ENCODE data around the gene SOX18.
"Not testable (repeated sequence)": the region's sequence is repeated elsewhere in the genome, so short reads cannot be mapped to it uniquely, and the experiment has no call there.

SOX18 gene

DNA sequence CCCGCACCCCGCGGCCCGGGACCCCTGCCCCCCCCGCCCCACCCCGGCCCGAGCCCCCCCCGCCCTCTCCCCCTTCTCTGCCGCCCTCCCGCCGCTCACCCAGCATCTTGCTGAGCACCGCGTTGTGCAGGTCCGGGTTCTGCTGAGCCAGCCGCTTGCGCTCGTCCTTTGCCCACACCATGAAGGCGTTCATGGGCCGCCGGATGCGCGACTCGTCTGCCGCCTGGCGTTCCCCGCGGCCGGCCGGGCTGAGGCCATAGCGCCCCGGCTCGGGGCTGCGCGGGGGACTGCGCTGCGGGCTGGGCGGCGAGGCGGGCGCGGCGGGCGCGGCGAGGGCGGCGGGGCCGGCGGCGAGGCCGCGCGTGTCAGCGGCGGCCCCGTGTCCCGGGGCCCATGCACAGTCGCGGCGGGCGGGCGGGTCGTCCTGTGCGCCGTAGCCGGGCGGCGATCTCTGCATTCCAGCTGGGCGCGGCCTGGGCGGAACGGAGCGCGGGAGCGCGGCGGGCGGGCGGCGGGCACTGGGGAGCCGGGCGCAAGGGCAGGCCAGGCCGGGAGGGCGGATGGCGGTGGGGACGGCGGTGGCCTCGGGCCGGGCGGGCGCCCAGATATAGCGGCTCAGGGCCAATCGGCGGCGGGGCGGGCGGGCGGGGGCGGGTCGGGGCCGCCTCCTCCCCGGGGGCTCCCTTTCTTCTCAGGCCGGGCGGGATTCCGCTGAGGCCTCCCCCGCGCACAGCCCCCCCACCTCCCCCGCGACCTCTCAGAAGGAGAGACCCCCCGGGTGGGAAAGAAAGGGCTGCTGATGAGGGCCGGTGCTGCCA, at the start of gene SOX18:
Gene SOX18 (minus strand): TSS at position 580 of the 818 bp plus-strand sequence. CDS start 123 bp downstream, at position 457.
- DNase-seq = no peak

DNA sequence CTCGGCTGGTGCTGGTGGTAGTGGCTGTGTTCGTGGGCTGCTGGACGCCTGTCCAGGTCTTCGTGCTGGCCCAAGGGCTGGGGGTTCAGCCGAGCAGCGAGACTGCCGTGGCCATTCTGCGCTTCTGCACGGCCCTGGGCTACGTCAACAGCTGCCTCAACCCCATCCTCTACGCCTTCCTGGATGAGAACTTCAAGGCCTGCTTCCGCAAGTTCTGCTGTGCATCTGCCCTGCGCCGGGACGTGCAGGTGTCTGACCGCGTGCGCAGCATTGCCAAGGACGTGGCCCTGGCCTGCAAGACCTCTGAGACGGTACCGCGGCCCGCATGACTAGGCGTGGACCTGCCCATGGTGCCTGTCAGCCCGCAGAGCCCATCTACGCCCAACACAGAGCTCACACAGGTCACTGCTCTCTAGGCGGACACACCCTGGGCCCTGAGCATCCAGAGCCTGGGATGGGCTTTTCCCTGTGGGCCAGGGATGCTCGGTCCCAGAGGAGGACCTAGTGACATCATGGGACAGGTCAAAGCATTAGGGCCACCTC, 49.1 kb upstream of the SOX18 start:
- no peak for DNase-seq

DNA sequence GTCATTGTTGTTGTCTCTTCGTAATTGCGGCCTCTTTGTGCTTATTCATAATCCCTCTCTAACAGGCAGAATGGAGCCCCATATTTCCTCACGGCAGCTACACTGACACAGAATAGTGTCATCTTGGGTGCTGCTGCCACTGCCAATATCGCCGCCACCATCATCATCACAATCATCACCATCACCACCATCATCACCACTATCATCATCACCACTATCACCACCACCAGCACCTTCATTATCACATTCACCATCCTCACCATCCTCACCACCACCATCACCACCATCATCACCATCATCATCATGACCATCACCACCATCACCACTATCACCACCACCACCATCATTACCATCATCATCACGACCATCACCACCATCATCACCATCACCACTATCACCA, 47.1 kb upstream of the SOX18 start:
- DNase-seq = no peak

- DNase-seq = no peak
Measured at GRCh38 chr20:64095927-64096326, 46.5 kb upstream of the SOX18 start.

GRCh38 chr20:64095455-64095854, 46.0 kb upstream of the SOX18 start:
- no peak for DNase-seq

DNA sequence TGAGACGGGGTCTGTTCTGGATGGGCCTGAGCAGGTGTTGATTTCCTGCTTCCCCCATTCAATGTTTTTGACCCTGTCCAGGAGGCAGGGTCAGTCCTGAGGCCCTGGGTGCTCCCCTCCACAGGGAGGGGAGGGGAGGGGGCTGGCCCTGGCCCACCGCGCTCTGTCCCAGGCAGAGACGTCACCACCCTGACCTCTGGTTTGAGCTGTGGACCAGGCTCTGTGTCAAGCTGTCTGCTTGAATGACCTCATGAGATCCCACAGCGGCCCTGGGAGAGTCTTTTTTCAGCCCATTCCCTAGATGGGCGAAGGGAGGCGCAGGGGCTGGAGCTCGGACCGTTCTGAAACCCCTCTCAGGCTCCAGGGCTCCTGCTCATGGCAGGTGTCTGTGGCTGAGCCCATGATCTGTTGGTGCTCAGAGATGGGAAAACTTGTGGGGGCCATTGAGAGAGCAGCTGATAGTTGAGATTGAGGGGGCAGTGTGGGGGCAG, 43.6 kb upstream of the SOX18 start:
- DNase-seq = no peak

GRCh38 chr20:64092258-64093012, 43.0 kb upstream of the SOX18 start:
- DNase-seq = no peak

GRCh38 chr20:64091770-64092169, 42.3 kb upstream of the SOX18 start:
- DNase-seq = no peak

GRCh38 chr20:64091340-64091739, 41.9 kb upstream of the SOX18 start:
- no peak for DNase-seq

GRCh38 chr20:64090165-64090564, 40.7 kb upstream of the SOX18 start:
- no peak for DNase-seq

GRCh38 chr20:64088586-64088985, 39.1 kb upstream of the SOX18 start:
- DNase-seq = not testable (repeated sequence)

GRCh38 chr20:64087226-64087825, 37.9 kb upstream of the SOX18 start:
- DNase-seq = not testable (repeated sequence)

DNA sequence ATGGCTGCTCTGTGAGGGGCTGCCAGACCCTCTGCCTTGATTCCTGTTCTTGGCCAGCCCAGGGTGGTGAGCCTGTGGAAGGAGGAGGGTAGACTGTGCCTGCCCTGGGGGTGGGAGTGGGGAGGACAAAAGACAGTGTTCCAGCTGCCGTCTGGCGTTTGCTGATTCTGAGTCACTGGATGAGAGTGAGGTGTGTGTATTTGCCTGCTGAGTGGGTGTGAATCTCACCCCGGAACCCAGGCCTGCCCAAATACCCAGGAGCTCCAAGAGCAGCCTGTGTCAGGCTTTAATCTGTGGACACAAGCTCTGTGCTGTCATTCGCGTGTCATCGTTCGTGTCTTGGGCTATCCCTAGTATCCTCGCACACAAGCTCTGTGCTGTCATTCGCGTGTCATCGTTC, 37.4 kb upstream of the SOX18 start:
- no peak for DNase-seq

GRCh38 chr20:64084685-64085152, 35.3 kb upstream of the SOX18 start:
- DNase-seq = no peak

DNA sequence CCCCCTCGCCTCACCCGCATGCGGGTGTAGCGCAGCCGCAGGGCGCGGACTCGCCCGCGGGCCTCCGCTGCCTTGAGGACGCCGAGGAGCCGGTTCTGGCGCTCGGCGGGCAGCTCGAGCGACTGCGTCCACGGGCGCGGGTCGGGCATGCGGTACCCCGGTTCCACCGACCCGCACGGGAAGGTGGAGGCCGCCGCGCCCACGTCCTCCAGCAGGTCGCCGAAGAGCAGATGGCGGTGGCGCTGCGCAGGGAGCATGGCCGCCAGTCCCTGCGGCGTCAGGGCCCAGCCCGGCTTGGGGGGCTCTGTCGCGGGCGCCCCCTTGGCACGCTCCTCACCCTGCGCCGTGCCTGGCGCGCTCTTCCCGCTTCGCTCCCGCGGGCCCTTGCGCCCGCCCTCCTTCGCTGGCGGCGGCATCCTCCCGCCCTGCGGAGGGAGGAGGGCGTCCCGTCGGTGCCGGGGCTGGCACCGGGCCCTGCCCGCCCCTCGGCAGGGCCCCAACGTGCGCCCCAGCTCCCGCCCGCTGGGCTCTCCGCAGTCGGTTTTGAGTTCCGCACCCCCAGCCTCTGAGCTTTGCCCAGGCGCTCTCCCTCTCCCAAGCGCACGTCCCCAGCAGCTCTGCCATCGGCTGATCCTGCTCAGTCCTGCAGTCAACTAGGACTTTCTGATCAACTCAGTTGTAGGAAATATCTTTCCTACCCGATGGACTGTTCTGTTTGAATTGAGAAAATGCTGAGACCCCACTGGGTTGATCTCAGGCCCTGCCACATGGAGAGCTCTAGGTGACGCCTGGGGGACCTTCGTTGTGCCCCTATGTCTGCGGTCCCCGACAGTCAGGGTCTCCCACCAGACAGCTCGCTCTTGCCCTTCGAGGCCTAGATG, 34.6 kb upstream of the SOX18 start, which contains the start of gene LKAAEAR1:
Gene LKAAEAR1 (minus strand): TSS at position 595 of the 881 bp plus-strand sequence. CDS start 179 bp downstream, at position 416.
- DNase-seq = no peak

DNA sequence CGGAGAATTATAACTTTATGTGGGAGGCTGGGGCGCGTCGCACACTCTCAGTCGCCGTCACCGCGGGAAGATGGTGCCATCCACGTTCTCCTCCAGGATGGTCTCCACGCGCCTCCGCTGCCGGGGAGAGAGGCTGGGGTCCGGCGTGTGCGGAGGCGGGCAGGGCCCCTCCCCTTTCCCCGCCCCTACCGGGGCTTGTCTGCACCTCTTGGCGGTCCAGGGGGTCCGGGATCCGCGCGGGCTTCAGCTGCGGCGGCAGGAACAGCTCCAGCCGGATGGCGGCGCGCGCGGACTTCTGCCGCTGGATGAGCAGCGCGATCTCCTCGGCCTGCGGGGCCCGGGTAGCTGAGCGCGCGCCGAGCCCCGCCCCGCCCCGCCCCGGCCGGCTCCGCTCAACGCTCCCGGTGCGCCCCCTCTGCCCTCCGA, 34.0 kb upstream of the SOX18 start:
- DNase-seq = peak; percentile 87

GRCh38 chr20:64082820-64083377, 33.5 kb upstream of the SOX18 start:
- DNase-seq = no peak

DNA sequence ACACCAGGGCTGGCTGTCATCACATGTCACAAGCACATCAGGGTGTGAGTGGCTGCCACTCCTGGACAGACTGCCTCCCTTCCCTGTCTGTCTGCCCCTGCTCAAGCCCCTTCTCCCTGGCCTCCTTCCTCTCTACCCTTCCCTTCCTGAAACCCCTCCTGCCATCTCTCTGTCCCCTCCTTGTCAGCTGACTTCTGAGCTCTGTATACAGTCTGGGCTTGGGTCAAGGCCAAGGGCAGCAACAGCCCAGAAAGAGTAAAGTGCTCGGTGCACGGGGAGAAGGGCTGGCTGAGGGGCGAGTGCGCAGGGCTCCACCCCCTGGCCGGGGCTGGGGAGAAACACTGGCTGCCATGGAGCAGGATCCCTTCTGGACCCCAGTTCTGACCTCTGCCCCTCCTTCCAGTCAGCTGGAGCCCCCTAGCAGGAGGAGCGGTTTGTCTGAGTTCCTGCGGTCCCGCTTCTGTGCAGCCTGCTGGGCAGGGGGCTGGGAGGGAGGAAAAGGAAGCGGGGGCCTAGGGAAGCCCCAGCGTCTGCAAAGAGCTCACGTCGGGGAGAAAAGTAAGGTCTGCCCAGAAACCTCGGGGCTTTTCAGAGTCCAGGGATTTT, 32.8 kb upstream of the SOX18 start:
- DNase-seq = no peak

DNA sequence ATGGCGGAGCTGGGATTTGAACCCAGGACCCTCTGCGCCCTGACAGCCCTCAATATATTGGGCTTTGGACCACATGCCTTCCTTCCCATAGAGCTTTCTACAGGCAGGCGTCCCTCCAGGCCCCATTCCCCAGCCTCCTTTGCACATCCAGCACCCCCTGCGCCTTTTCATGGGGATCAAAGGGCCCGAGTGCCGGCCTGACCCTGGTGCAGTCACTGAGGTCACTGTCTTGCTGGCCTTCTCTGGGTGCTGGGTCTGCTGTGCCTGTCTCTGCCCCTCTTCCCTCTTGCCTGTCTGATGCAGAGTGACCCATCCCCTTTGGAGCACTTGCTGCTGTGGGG, 32.2 kb upstream of the SOX18 start:
- DNase-seq = no peak

GRCh38 chr20:64080813-64081623, 31.6 kb upstream of the SOX18 start:
- no peak for DNase-seq

Measured in activated CD8-positive, alpha-beta memory T cell treated with anti-CD3 and anti-CD28 coated beads for 24 hours (primary cell).